ENCODE results near the gene SPTBN5.

DNA sequence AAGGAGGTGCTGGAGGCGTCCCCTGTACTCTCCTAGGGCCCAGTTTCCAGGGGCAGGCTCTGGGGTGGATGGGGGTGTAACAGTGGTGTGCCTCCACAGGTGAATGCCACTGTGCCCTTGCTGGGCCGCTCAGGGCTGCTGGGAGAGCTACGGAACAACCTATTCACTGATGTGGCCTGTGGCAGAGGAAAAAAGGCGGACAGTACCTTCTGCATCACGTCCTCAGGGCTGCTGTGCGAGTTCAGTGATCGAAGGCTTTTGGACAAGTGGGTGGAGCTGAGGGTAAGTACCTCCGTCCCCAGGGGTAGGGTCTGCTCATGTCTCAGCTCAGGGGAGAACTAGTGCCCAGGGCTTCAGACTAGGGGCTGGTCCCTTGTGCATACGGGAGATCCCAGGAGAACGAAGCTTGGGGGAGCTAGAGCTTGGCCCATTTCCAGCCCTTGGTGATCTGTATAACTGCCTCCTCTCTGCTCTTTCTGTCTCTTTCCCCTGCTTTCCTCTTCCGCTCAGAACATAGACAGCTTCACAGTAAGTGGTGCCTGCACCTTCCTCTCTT is 81.0 kb downstream of the SPTBN5 start:
- TF ChIP-seq SREBF2 (IDR thresholded peaks at IDR 0.05; ENCODE audit: low read length) (no peak), NRF1 (conservative IDR thresholded peaks at IDR 0.05; ENCODE audit: low read depth, low read length) (no peak), POLR2AphosphoS5 (IDR thresholded peaks at IDR 0.05; ENCODE audit: low read length) (no peak), RAD21 (IDR thresholded peaks at IDR 0.05; ENCODE audit: insufficient read depth, low read depth, low read length) (no peak), WRNIP1 (IDR thresholded peaks at IDR 0.05; ENCODE audit: borderline replicate concordance, low read depth, low read length) (no peak), JUND (IDR thresholded peaks at IDR 0.05; ENCODE audit: low read depth, low read length) (no peak), EP300 (IDR thresholded peaks at IDR 0.05; ENCODE audit: borderline replicate concordance in 1 of 2, control insufficient read depth in 1 of 2, low read depth in 2 of 2, low read length in 2 of 2) (no peak), TCF7 (IDR thresholded peaks at IDR 0.05; ENCODE audit: borderline replicate concordance) (no peak), POLR2A (IDR thresholded peaks at IDR 0.05; ENCODE audit: low read depth, low read length) (no peak), EED (IDR thresholded peaks at IDR 0.05; ENCODE audit: low read depth) (no peak), CHD4 (IDR thresholded peaks at IDR 0.05) (no peak)
- TF ChIP-seq, protein P1, sequence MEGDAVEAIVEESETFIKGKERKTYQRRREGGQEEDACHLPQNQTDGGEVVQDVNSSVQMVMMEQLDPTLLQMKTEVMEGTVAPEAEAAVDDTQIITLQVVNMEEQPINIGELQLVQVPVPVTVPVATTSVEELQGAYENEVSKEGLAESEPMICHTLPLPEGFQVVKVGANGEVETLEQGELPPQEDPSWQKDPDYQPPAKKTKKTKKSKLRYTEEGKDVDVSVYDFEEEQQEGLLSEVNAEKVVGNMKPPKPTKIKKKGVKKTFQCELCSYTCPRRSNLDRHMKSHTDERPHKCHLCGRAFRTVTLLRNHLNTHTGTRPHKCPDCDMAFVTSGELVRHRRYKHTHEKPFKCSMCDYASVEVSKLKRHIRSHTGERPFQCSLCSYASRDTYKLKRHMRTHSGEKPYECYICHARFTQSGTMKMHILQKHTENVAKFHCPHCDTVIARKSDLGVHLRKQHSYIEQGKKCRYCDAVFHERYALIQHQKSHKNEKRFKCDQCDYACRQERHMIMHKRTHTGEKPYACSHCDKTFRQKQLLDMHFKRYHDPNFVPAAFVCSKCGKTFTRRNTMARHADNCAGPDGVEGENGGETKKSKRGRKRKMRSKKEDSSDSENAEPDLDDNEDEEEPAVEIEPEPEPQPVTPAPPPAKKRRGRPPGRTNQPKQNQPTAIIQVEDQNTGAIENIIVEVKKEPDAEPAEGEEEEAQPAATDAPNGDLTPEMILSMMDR (IDR thresholded peaks at IDR 0.05 in 2 of 3, conservative IDR thresholded peaks at IDR 0.05 in 1 of 3; ENCODE audit: control insufficient read depth in 2 of 3, extremely low read depth in 1 of 3, insufficient read depth in 1 of 3, low read depth in 3 of 3, low read length in 3 of 3), result no peak
- TF ChIP-seq, protein P2, sequence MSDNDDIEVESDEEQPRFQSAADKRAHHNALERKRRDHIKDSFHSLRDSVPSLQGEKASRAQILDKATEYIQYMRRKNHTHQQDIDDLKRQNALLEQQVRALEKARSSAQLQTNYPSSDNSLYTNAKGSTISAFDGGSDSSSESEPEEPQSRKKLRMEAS (IDR thresholded peaks at IDR 0.05; ENCODE audit: low read depth, low read length), result no peak

Measured in GM12878 (cell line).